NB4 (cell line): ENCODE data around the gene SLC34A2.
"Not testable (repeated sequence)": the region's sequence is repeated elsewhere in the genome, so short reads cannot be mapped to it uniquely, and the experiment has no call there.

Source experiments
- DNase-seq: peaks from one replicate; pipeline ENCODE4 v3.0.0; 2010; ENCODE audit warnings: low read depth
- H3K4me3 ChIP-seq: one replicate; pipeline ENCODE4 v1.5.1; 2011; ENCODE audit warnings: mild to moderate bottlenecking, low read depth, low read length, moderate library complexity
- CTCF ChIP-seq: IDR thresholded peaks from one replicate; pipeline ENCODE4 v1.5.1; 2012; ENCODE audit warnings: low read depth, low read length
- MAX ChIP-seq: IDR thresholded peaks from 2 replicates; pipeline ENCODE4 v1.6.1; 2011; ENCODE audit warnings: low read depth, low read length
- MYC ChIP-seq: IDR thresholded peaks from 2 replicates; pipeline ENCODE4 v1.6.1; 2011; ENCODE audit warnings: low read depth, low read length
- POLR2A ChIP-seq: IDR thresholded peaks from 2 replicates; pipeline ENCODE4 v1.6.1; 2011; ENCODE audit warnings: mild to moderate bottlenecking; ENCODE audit not compliant: insufficient read length; ENCODE audit errors: extremely low read depth

Gene SLC34A2

GRCh38 chr4:25654971-25655963, at the start of gene SLC34A2:
Gene SLC34A2, plus strand, starts transcription at chr4:25655851. Its CDS starts 6,650 bp downstream, at chr4:25662501.
- no peak for DNase-seq
- no peak for TF ChIP-seq CTCF
- TF ChIP-seq POLR2A = no peak
- no peak for TF ChIP-seq MAX
- TF ChIP-seq MYC = no peak
- H3K4me3 ChIP-seq = no peak within 1 kb of the TSS

GRCh38 chr4:25608644-25609043, 47.0 kb upstream of the SLC34A2 start:
- no peak overlapping the region for H3K4me3 ChIP-seq
- TF ChIP-seq MAX (no peak), POLR2A (no peak), CTCF (no peak), MYC (no peak)
- no peak for DNase-seq

- DNase-seq = no peak
- TF ChIP-seq MYC = no peak
- TF ChIP-seq CTCF = no peak
- TF ChIP-seq MAX = no peak
- no peak for TF ChIP-seq POLR2A
These were observed 45.7 kb upstream of the SLC34A2 start for GRCh38 chr4:25609976-25610375.

GRCh38 chr4:25613613-25614012, 42.0 kb upstream of the SLC34A2 start:
- DNase-seq, H3K4me3 ChIP-seq: not testable (repeated sequence)

More at GRCh38 chr4:25609976-25610375, 45.7 kb upstream of the SLC34A2 start:
- no peak overlapping the region for H3K4me3 ChIP-seq

GRCh38 chr4:25614807-25615206, 40.8 kb upstream of the SLC34A2 start:
- DNase-seq = no peak
- H3K4me3 ChIP-seq = no peak overlapping the region
- TF ChIP-seq MAX = no peak
- no peak for TF ChIP-seq CTCF
- TF ChIP-seq MYC = no peak
- TF ChIP-seq POLR2A = no peak
